Hematopoietic multipotent progenitor cell (in vitro differentiated cells): ENCODE data around the gene MZT2A. TPM values are rescaled to one million over a fixed set of nuclear protein-coding genes. Genes with fewer than 3 reads are reported as not detected.
"Not testable (repeated sequence)": the region's sequence is repeated elsewhere in the genome, so short reads cannot be mapped to it uniquely, and the experiment has no call there.

Experiments
- DNase-seq, 3 donors: peaks; one replicate each; pipeline ENCODE4 v3.0.0-alpha.2; 2011 to 2015; ENCODE audit warnings: low read depth in 2 of 3, low spot score in 2 of 3
- total RNA-seq: library from RNA; depleted of rRNA; stranded (reverse); fragments of >200 nt; gene quantifications from one replicate; pipeline ENCODE4 v1.2.3, GENCODE V29; 2012

MZT2A gene
- total RNA-seq, 1 donor: 122 TPM

- not testable (repeated sequence) for DNase-seq
Measured at GRCh38 chr2:131521524-131521923, 29.3 kb upstream of the MZT2A start.

- no peak for DNase-seq
Measured at GRCh38 chr2:131520526-131520925, 28.3 kb upstream of the MZT2A start.

GRCh38 chr2:131519871-131520470, 27.8 kb upstream of the MZT2A start:
- DNase-seq: not testable (repeated sequence)

GRCh38 chr2:131519466-131519865, 27.3 kb upstream of the MZT2A start:
- DNase-seq: no peak

GRCh38 chr2:131518531-131518930, 26.3 kb upstream of the MZT2A start:
- not testable (repeated sequence) for DNase-seq

- not testable (repeated sequence) for DNase-seq
Measured at GRCh38 chr2:131517856-131518255, 25.7 kb upstream of the MZT2A start.

- no peak for DNase-seq
Measured at GRCh38 chr2:131517106-131517831, 25.1 kb upstream of the MZT2A start.

GRCh38 chr2:131516621-131517020, 24.4 kb upstream of the MZT2A start:
- peak in 1 of 3 donors; percentile 17 for DNase-seq

- DNase-seq: no peak
Measured at GRCh38 chr2:131516011-131516410, 23.8 kb upstream of the MZT2A start.

GRCh38 chr2:131515235-131515634, 23.0 kb upstream of the MZT2A start:
- DNase-seq: not testable (repeated sequence)

GRCh38 chr2:131514408-131515166, 22.4 kb upstream of the MZT2A start:
- DNase-seq: peak in 1 of 3 donors; percentile 16

GRCh38 chr2:131511969-131512870, 20.0 kb upstream of the MZT2A start:
- not testable (repeated sequence) for DNase-seq

GRCh38 chr2:131511291-131511968, 19.2 kb upstream of the MZT2A start:
- DNase-seq: not testable (repeated sequence)

- DNase-seq: no peak
Measured at GRCh38 chr2:131509615-131510014, 17.4 kb upstream of the MZT2A start.

- DNase-seq: not testable (repeated sequence)
Measured at GRCh38 chr2:131504082-131504750, 12.0 kb upstream of the MZT2A start.

- DNase-seq: not testable (repeated sequence)
Measured at GRCh38 chr2:131503587-131503986, 11.4 kb upstream of the MZT2A start.

GRCh38 chr2:131498321-131498973, 6.2 kb upstream of the MZT2A start:
- not testable (repeated sequence) for DNase-seq

GRCh38 chr2:131495506-131495905, 3.3 kb upstream of the MZT2A start:
- DNase-seq: not testable (repeated sequence)
